HG02870 (cell line): Measurements from ENCODE around the gene RBM34.
"Not testable (repeated sequence)": the region's sequence is repeated elsewhere in the genome, so short reads cannot be mapped to it uniquely, and the experiment has no call there.

Experiments
- ATAC-seq: cut with Tn5 transposase; IDR thresholded peaks from one replicate; pipeline ENCODE4 v1.9.1; 2021; ENCODE audit warnings: mild to moderate bottlenecking, moderate library complexity; ENCODE audit not compliant: unreplicated experiment

The RBM34 gene, protein sequence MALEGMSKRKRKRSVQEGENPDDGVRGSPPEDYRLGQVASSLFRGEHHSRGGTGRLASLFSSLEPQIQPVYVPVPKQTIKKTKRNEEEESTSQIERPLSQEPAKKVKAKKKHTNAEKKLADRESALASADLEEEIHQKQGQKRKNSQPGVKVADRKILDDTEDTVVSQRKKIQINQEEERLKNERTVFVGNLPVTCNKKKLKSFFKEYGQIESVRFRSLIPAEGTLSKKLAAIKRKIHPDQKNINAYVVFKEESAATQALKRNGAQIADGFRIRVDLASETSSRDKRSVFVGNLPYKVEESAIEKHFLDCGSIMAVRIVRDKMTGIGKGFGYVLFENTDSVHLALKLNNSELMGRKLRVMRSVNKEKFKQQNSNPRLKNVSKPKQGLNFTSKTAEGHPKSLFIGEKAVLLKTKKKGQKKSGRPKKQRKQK

GRCh38 chr1:235160957-235161684 lies at the start of gene RBM34:
Gene RBM34, minus strand, starts transcription at chr1:235161250. Its CDS starts 24 bp downstream, at chr1:235161226.
- peak; percentile 86 for ATAC-seq

- no peak for ATAC-seq
Observed at GRCh38 chr1:235207209-235207565, 46.1 kb upstream of the RBM34 start.

- no peak for ATAC-seq
Observed at GRCh38 chr1:235206533-235207208, 45.6 kb upstream of the RBM34 start.

DNA sequence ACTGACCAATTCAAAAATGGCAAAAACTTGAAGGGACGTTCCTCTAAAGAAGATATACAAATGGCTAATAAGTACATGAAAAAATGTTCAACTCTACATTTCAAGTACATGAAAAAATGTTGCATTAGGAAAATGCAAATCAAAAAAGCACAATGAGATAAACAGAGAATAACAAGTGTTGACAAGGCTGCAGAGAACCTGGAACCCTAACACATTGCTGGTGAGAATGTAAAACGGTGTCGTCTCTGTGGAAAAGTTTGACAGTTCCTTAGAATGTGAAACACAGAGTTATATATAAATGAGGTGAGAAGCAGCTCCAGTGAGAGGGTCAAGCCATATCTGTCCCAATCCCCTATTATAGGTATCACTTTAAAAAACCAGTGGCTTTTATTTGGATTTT lies 44.6 kb upstream of the RBM34 start:
- no peak for ATAC-seq

GRCh38 chr1:235203428-235203827 lies 42.4 kb upstream of the RBM34 start:
- ATAC-seq: no peak

DNA sequence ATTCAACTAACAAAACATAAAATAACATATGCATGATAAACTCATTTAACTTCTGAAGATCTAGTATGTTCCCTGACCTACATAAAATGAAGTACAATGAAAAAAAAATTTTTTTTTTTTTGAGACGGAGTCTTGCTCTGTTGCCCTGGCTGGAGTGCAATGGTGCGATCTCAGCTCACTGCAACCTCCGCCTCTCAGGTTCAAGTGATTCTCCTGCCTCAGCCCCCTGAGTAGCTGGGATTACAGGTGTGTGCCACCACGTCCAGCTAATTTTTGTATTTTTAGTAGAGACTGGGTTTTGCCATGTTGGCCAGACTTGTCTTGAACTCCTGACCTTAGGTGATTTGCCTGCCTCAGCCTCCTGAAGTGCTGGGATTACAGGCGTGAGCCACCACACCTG lies 41.4 kb upstream of the RBM34 start:
- not testable (repeated sequence) for ATAC-seq

- ATAC-seq: no peak
Observed at GRCh38 chr1:235199441-235199840, 38.4 kb upstream of the RBM34 start.

- no peak for ATAC-seq
Observed at GRCh38 chr1:235190431-235190830, 29.4 kb upstream of the RBM34 start.

DNA sequence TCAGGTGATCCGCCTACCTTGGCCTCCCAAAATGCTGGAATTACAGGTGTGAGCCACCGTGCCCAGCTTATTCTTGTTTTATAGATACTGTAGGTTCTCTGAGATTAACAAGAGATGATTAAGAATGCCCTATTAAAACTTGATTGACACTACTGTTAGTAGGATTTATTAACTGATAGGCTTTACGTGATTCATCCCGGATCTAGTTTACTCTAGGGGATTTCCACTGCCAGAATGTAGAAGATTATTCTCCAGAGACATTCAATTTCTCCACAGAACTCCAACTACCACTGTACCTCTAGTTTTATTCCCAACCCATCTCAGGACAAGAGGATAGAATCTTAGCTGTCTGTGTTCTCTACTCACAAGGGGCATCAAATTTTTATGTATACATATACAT lies 26.3 kb upstream of the RBM34 start:
- ATAC-seq: no peak

DNA sequence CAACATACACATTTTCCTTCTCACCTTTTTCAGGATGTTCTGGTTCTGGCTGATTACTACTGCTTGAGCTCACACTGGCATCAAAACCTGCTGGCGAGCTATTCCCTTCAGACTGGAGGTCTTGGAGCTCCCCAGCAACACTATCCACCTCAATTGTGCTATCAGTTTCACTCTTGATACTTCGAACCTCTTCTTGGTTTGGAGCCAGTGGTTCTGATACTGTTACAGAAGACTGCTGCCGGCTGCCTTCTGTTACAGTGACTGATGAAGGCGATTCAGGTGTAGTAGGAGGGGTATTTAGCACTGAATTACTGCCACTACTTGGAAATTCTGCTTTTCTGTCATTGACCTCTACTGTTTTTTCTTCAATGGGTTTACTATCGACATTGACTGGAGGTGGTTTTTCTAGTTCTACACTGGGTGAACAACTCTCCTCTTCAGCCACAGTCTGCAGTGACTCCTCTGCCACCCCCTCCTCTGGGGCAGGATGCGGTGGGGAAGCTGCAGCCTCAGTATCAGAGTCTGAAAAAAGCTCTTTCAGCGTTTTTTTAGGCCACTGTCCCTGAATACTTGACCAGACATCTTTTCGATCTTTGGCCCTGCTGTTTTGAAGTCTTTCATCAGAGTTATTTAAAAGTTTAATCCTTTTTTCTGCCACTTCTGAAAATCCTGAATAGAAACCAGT lies 20.7 kb upstream of the RBM34 start:
- no peak for ATAC-seq

DNA sequence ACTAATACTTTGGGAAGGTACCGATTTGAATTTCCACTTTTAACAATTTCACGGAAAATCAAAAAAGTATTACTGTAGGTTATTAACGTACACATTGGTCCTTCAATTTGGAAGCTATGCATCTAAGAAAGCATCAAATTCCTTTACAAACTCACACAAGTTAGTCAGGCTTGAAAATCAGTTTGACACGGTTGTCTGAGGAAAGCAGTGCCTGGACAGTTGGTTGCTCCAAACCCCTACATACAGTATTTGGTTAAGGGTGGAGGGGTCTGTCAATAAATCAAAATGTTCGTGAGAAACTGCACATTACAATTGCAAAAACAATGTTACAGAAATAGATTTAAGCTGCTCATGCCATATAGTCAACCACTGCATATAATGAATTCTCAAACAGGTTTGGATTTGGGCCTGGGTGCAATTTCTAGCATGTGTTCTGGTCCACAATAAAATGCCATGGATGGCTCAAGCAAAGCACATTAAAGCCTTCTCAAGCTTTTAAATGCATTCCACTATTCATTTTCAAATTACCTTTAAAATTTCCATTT lies 19.9 kb upstream of the RBM34 start:
- no peak for ATAC-seq

- ATAC-seq: no peak
Observed at GRCh38 chr1:235176486-235176885, 15.4 kb upstream of the RBM34 start.

GRCh38 chr1:235169986-235170385 lies 8.9 kb upstream of the RBM34 start:
- ATAC-seq: no peak

- no peak for ATAC-seq
Observed at GRCh38 chr1:235168375-235168774, 7.3 kb upstream of the RBM34 start.

DNA sequence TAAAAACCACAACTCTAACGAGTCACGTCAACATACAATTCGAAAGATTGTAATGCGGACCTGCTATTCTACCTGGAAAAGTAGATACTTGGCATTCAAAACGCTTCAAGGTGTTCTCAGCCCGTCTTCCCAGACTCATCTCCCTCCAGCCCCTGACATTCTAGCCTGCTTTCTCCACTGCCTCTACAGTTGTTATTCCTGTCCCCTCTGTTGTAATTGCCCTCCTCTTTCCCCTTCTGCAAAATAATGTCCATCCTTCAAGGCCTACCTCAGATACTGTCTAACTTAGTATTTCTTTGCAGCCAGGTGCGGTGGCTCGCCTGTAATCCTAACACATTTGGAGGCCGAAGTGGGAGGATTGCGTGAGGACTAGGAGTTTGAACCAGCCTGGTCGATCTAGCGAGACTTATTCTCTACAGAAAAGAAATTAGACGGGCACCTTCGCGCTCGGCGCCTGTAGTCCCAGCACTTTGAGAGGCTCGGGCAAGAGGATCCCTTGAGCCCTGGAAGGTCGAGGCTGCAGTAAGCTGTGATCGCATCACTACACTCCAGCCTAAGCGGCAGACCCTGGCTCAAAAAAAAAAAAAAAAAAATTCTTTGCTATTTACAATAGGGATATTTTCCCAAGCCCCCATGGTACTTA lies 756 bp upstream of the RBM34 start:
- ATAC-seq: no peak

GRCh38 chr1:235160383-235160956 lies 580 bp downstream of the RBM34 start:
- peak; percentile 19 for ATAC-seq

DNA sequence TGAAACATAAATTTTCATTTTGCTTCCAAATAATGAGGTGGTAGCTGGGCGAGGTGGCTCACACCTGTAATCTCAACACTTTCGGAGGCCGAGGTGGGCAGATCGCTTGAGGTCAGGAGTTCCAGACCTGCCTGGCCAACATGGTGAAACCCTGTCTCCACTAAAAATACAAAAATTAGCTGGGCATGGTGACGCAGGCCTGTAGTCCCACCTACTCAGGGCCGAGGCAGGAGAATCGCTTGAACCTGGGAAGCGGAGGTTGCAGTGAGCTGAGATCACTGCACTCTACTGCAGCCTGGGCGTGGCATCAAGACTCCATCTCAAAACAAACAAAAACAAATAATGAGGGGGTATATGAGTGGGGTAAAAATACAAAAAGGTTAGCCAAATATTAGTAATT lies 1.1 kb downstream of the RBM34 start:
- ATAC-seq: not testable (repeated sequence)

GRCh38 chr1:235159284-235159683 lies 1.8 kb downstream of the RBM34 start:
- not testable (repeated sequence) for ATAC-seq

DNA sequence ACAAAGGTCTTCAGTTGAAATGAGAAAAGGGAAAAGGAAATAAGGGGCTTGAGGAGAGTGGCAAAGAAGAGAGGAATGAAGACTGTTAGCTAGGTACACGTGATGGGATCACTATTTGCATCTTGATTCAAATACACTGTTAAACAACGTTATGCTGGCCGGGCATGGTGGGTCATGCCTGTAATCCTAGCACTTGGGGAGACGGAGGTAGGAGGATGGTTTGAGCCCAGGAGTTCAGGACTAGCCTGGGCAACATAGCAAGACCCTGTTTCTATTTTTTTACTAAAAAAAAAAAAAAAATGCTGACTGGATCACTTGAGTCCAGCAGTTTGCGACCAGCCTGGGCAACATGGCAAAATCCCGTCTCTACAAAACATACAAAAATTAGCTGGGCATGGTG lies 2.4 kb downstream of the RBM34 start:
- no peak for ATAC-seq

DNA sequence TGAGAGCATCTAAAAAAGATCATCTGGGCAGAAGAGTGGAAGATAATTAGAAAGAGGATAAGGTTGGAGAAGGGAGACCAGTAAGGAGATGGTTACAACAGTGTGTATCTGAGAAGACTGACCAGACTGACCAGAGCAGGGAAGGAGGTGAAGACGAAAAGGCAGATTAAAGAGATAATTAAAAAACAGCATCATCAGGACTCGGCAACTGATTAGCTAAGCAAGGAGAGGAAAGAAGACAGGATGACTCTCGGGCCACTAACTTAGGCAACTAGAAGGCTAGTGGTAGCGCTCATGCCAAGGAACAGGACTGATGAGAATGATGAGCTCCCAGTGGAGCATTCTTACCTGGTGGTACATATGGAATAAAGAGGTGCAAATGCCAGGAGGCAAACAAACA lies 3.9 kb downstream of the RBM34 start:
- ATAC-seq: no peak
